GM18526 (cell line): ENCODE measurements around the gene SNN.

Experiments
- POLR2A ChIP-seq: IDR thresholded peaks from 3 replicates; pipeline ENCODE4 v1.6.1; 2011; ENCODE audit not compliant: insufficient read length; ENCODE audit errors: extremely low read depth

The SNN gene

DNA sequence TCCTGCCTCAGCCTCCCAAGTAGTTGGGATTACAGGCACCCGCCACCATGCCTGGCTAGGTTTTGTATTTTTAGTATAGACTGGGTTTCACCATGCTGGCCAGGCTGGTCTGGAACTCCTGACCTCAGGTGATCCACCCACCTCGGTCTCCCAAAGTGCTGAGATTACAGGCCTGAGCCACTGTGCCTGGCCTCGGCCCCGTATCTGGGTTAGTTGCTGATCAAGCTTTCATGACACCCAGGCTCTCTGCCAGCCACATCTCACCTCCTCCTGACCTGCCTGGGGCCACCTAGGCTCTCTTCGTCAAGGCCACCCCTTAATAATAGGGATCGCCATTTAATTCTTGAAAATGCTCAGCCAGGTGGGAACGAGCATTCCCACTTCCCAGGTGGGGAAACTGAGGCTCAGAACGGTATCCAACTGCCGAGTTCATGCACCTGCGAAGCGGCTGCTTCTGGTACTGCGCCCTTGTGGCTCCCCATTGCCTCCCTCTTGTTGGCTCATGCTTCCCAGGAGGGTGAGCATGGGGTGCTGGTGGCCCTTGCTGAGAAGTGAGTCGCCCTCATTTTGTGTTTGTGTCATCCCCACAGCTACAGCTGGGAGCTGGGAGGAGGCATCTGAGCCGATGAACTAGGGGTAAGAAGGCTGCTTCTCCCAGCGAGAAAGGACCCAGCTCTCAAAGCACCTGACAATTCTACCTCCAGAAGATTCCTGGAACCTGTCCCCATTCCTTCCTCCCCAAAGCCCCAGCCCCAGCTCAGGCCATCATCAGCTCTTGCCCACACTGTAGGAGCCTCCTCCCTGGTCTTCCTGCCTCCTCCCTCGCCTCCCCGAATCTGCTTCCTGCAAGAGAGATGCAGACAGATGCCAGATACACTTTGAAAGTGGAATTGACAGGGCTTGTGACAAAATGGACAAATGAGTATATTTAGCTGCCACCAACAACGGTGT, 17.3 kb upstream of the SNN start:
- no peak for TF ChIP-seq POLR2A

DNA sequence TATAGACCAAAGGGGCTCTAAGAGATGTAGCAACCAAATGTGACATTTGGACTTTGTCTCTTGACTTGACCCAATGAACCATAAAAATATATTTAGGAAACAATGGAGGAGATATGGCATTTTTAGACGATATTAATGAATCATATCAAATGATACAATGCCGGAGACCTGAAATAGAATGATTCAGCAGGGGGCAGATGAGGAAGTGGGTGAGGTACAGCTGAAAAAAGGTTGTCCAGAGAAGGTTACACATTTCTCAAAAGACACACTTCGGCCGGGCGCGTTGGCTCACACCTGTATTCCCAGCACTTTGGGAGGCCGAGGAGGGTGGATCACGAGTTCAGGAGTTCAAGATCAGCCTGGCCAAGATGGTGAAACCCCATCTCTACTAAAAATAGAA, 16.5 kb upstream of the SNN start:
- no peak for TF ChIP-seq POLR2A

DNA sequence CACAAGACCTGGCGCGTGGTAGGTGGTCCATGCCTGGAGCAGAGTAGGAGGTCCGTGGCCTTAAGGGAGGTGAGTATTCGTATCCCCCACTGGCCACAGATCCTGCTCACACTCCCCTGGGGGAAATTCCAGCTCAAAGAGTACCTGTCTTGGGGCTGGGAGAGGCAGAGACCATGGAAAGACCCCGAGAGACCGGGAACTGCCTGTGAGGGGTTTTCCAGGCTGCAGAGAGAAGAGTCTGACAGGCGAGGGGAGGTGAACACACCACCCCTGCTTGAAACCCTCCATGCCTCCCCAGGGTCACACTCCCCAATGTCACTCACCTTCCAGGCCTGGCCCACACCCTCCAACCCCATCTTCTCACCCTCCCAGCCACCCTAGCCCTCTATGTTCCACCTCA, 12.6 kb upstream of the SNN start:
- no peak for TF ChIP-seq POLR2A

DNA sequence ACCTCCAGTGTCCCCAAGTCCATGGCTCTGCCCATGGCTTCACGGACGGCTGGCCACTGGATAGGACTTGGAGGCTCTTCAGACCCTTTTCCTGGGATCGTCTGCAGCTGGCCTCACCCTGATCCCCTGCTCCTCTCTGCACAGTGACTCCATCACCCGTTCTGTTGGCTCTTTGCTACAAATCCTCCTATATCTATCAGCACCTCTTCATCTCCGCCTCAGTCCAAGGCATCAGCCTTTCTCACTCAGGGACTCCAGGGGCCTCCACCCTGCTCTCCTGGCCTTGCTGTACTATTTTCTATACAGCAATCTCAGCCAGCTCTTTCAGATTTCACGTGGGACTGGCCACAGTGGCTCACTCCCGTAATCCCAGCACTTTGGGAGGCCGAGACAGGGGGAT, 10.7 kb upstream of the SNN start:
- TF ChIP-seq POLR2A = no peak

DNA sequence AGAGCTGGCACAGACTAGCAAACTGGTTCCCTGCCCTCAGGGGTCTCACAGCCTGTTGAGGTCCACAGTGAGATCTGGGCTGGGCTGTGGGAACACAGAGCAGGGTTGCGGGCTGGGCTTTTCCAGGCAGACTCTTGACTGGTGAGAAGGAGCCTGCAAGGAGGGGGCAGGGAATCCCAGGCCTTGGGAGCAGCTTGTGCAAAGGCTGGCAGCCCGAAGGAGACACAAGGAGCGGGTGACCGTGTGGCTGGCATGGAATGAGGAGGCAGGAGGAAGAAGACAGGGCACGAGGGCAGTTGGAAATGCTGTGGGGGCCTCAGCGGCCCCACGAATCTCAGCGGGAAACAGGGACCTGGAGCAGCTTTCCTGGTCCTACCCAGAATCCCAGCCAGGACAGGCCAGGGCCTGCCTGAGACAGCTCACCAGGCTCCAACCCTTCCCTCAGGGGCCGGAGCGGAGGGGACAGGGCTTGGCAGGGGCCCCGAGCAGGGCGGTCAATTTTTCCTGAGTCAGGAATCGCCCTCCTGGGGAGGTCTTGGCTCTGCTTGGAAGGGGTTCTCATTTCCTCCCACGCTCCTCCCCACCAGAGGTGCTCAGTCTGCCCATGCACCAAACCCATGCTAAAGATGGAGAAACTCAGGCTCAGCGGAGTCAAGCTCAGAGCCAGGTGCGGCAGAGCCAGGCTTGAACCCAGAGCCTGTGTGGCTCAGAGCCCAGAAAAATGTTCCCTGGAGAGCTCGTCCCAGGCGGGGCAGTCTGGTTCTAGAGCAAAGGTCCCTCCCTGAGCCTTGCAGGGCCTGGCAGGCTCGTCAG, 9.2 kb upstream of the SNN start:
- TF ChIP-seq POLR2A = no peak

DNA sequence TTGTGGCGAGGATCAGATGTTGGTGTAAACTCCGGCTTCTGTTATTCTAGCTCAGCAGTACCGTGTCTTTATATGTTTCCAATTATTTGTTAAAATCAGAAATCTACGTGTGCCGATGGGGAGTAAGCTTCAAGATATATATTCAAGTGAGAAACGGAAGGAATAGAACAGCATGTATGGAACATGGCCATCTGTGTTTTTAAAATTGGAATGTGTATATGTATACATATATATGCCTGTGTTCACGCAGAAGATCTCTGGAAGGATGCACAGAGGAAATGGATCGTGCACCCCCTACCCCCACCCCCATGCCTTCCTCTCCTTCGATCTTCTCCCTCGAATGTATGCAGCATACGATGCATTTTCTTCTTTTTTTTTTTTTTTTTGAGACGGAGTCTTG, 7.7 kb upstream of the SNN start:
- no peak for TF ChIP-seq POLR2A

DNA sequence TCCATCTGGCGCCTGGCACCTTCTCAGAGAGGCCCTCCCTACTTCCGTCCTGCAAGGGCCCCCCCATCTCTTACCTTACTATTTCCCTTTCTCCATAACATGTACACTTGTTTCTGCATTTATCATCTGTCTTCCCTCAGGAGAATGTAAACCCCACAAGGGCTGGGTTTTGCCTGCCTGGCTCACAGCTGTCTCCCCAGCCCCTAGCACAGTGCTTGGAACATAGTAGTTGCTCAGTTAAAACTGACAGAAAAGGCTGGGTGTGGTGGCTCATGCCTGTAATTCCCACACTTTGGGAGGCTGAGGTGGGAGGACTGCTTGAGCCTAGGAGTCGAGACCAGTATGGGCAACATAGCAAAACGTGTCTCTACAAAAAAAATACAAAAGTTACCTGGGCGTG, 5.7 kb upstream of the SNN start:
- no peak for TF ChIP-seq POLR2A

DNA sequence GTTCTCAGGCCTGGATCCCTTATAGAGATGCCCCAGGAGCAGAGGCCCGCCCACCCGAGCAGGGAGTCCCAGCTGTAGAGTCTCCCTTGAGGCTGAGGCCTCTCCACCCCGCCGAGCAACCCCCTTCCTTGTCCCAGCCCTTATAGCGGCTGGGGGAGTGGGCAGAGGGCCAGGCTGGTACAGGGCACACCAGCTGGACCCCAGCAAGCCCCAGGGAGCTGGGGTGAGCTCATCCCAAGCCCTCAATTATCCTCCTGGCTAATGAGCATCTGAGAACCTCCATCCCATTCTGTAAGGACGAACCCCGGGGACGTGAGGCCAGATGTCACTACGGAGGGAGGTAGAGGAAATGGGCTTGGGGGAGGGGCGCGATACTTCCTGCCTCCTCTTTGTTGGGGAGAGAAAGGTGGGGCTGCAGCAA, 3.2 kb upstream of the SNN start:
- TF ChIP-seq POLR2A = no peak

DNA sequence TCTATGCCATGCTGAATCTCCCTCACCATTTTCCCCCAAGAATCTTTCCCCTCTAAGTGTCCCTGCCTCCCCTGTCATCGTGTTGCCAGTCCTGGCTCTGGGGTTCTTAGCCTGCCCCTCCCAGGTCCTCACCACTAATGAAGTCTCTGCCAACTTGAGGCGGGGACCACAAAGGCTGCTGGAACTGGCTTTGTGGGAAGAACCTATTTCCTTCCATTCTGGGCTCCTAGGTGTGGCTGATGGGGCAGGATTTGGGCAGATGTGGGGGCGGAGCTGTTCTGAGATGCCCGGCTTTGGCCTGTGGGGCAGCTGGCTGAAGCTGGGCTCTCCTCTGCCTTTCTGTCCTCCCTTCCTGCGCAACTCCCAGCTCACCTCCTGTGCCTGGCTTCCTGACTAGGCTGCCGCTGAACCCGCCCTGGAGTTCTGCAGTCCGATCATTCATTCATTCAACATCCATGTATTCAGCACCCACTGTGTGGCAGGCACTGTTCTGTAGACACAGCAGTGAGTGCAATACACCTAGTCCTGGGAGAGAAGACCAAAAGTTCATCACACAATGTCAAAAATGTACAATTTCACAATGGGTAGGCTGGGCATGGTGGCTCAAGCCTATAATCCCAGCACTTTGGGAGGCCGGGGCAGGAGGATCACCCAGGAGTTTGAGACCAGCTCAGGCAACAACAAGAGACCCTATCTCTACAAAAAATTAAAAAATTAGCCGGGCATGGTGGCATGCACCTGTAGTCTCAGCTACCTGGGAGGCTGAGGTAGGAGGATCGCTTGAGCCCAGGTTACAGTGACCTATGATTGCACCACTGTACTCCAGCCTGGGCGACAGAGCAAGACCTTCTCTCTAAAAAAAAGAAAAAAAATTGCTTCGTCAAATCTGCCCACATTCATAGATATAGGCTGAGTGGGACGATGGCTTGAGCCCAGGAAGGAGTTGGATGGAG, 1.9 kb upstream of the SNN start:
- no peak for TF ChIP-seq POLR2A

DNA sequence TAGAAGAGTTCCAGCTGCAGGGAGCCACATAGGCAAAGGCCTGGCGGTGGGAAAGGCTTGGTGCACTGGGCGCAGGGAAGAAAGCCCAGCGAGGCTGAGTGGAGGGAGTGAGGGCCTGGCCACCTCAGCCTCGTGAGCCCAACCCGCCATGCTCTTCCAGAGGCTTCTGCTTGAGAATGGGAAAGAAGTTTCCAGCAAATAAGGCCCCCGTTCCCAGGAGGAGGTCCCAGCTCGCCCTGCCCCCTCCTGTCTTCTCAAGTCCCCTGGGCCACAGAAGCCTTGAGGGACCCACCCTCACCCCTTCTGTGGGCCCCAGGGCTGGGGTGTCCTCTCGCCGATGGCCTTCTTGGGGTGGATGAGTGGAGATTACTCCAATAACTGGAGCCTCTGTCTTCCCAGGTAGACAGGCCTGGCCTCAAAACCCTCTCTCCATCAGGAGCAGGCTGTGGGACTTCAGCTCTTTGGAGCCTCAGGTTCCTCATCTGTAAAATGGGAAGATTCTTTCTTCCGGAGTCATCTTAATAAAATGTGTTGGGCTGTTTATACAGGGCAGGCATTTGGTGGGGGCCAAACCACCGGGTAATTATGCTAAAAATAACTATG, 933 bp upstream of the SNN start:
- no peak for TF ChIP-seq POLR2A

DNA sequence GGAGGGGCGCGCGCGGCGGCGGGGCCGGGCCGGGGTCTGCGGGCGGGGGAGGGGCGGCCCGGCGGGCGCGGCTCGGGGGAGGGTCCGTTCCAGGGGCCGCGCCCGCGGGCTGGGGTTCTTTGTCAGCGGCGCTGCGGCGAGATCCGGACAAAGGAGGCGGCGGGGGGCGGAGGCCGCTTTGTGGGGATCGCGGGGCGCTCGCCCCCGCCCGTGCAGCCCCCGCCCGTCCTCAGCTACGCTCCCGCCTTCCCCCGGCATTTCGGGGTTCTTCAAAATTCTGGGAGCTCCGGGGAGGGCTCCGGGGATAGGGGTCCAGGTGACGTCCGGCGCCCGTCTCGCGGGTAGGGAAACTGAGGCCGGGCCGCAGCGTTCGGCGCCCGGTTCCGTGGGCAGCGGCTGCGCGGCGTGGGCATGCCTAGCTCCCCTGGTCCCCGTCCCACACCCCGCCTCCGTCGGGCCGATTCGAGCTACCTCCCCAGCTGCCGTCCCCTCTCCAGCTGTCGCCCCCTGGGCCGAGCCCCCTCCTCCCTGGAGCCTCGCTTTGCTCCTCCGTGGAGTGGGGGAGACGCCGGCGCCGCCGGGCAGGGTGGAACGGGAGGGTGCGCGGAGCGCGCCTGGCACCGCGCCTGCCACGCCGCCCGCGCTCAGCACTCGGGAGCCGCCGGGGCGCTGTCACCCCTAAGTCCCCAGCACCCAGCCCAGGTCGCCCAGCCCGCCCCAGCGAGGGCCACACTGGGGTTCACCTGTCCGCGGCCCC, 546 bp downstream of the SNN start:
- TF ChIP-seq POLR2A = no peak

DNA sequence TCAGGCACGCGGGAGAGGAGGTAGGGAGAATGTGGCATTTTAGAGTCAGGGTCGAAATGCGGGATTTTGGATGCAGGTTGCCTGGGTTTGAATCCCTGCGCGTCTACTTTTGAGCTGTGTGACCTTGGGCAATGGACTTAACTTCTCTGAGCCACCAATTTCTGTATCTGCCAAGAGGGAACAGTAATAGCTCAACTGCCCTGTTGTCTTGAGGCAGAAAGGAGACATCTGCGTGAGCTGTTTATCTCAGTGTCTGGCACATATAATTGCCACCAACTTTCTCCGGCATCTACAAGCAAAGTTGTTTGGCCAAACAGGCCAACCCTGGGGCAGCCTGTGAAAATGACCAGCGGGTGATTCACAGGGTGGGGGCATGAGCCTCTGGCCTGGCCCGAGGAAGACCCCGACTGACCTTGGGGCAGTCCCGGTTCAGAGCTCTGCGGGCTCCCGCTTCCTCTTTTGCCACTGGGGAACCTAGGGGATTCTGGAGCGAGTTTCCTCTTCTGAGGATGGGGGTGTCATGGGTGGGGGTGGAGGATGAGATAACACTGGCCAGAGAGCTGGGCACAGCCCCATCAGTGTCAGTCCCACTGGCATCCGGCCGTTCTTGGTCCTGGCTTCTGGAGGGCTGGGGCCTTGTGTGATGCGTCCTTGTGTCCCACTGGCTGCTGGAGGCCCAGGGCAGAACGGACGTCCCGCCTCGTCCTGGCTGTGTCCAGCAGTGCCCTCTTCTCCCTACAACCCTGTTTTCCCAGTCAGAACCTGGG, 1.3 kb downstream of the SNN start:
- no peak for TF ChIP-seq POLR2A
